22Rv1 (cell line): ENCODE measurements around the gene SPACDR.

ENCODE experiments used
- ZFX ChIP-seq: fragments of 450-650 bp; IDR thresholded peaks from 2 replicates; pipeline ENCODE4 v1.6.1; 2017; ENCODE audit warnings: antibody characterized with exemption, borderline replicate concordance
- TF ChIP-seq, protein P1 (sequence below): fragments of 450-650 bp; IDR thresholded peaks from 2 replicates; pipeline ENCODE4 v1.5.1; 2017; ENCODE audit warnings: mild to moderate bottlenecking

DNA sequence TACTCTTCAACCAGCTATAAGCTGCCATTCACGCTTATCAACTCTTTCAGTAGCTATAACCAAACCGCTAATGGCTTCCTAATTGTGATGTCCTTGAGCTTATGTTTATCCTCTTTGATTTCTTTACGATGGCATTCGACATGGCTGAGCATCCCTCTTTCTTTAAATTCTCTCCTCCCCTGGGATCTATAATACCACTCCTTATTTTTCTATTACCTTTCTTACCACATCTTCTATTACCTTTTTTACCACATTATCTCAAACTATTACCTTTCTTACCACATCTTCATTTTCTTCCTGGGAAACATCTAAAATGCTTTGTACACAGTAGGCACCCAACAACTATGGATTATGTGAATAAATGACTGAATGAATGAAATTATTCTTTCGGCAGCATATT is 48.6 kb downstream of the SPACDR start:
- TF ChIP-seq, protein P1, sequence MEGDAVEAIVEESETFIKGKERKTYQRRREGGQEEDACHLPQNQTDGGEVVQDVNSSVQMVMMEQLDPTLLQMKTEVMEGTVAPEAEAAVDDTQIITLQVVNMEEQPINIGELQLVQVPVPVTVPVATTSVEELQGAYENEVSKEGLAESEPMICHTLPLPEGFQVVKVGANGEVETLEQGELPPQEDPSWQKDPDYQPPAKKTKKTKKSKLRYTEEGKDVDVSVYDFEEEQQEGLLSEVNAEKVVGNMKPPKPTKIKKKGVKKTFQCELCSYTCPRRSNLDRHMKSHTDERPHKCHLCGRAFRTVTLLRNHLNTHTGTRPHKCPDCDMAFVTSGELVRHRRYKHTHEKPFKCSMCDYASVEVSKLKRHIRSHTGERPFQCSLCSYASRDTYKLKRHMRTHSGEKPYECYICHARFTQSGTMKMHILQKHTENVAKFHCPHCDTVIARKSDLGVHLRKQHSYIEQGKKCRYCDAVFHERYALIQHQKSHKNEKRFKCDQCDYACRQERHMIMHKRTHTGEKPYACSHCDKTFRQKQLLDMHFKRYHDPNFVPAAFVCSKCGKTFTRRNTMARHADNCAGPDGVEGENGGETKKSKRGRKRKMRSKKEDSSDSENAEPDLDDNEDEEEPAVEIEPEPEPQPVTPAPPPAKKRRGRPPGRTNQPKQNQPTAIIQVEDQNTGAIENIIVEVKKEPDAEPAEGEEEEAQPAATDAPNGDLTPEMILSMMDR = no peak
- TF ChIP-seq ZFX = no peak
